HepG2 (cell line): Measurements from ENCODE around the gene DNAJC5. TPM values are rescaled to one million over a fixed set of nuclear protein-coding genes. Genes with fewer than 3 reads are reported as not detected.
A peak's percentile ranks its signal among the peaks of the same experiment; 100 is the strongest.

ENCODE experiments used
- ATAC-seq: fragments of 200-7000 bp; cut with Tn5 transposase; 3 replicates; pipeline ENCODE4 v1.9.1; 2020; ENCODE audit warnings: mild to moderate bottlenecking, moderate library complexity
- BruUV-seq: library from RNA; stranded (reverse); fragments of 400-500 nt; replicated peaks from 2 replicates; lab custom pipeline; 2021; lab: Mats Ljungman, UMichigan
- CTCF ChIA-PET: fragments of 300-600 bp; formaldehyde crosslinking; extraction: SDS; loops from one replicate; lab custom pipeline; 2021; ENCODE audit warnings: low total read pairs, inconsistent platforms, low intra/inter-chr PET ratio; lab: Yijun Ruan, JAX
- POLR2A ChIA-PET: fragments of 350-600 bp; sonication (Branson Sonifier 250); formaldehyde crosslinking; loops from one replicate; lab custom pipeline; 2020; ENCODE audit warnings: antibody characterized with exemption, inconsistent platforms; lab: Yijun Ruan, JAX
- DNase-seq: peaks from one replicate; pipeline ENCODE4 v3.0.0-alpha.2; 2015; ENCODE audit warnings: low spot score
- FAIRE-seq: peaks from 3 replicates; lab custom pipeline; 2011; peaks lifted over from hg19 to GRCh38; lab: Jason Lieb, UNC
- H2AFZ ChIP-seq: one replicate; pipeline ENCODE4 v1.6.1; 2011; ENCODE audit warnings: low read length, inconsistent platforms
- H3K27ac ChIP-seq: fragments of 300-600 bp; 3 replicates; pipeline ENCODE4 v1.8.0; 2011; ENCODE audit warnings: mixed run types, mild to moderate bottlenecking, mixed read lengths, low read length, inconsistent platforms; ENCODE audit not compliant: insufficient read depth; ENCODE audit errors: extremely low read length
- H3K27me3 ChIP-seq, 2 experiments: fragments of 200-600 bp in 1 of 2; 2 replicates in 1 of 2; 3 replicates in 1 of 2; pipeline versions ENCODE4 v1.6.0 to v1.8.0; 2011; ENCODE audit warnings: low read length in 2 of 2, mild to moderate bottlenecking in 2 of 2, moderate library complexity in 2 of 2, inconsistent platforms in 1 of 2; ENCODE audit not compliant: insufficient read depth in 2 of 2, control insufficient read depth in 1 of 2
- H3K36me3 ChIP-seq, 2 experiments: fragments of 200-600 bp in 1 of 2; replicated peaks in 1 of 2; 2 replicates in 1 of 2; 3 replicates in 1 of 2; pipeline versions ENCODE4 v1.5.1 to v1.8.0; 2011; ENCODE audit warnings: low read length in 2 of 2, inconsistent platforms in 1 of 2; ENCODE audit not compliant: insufficient read depth in 2 of 2, control insufficient read depth in 1 of 2
- H3K4me1 ChIP-seq: 2 replicates; pipeline ENCODE4 v1.5.1; 2012; ENCODE audit warnings: low read length, inconsistent platforms; ENCODE audit not compliant: insufficient read depth
- H3K4me2 ChIP-seq: 2 replicates; pipeline ENCODE4 v1.6.0; 2011; ENCODE audit warnings: low read depth, low read length, inconsistent platforms
- H3K4me3 ChIP-seq, 3 experiments: fragments of 200-600 bp in 1 of 3; sonication (generic), shearing (Covaris generic) in 1 of 3; replicated peaks in 1 of 3; 2 replicates each; pipeline ENCODE4 v1.5.1; 2011 to 2016; ENCODE audit warnings: low read length in 3 of 3, inconsistent platforms in 2 of 3, low read depth in 2 of 3, mild to moderate bottlenecking in 2 of 3, control low read depth in 1 of 3, mixed read lengths in 1 of 3; ENCODE audit not compliant: insufficient read depth in 1 of 3
- H3K79me2 ChIP-seq: one replicate; pipeline ENCODE4 v1.6.1; 2011; ENCODE audit warnings: low read length, inconsistent platforms; ENCODE audit not compliant: insufficient read depth
- H3K9ac ChIP-seq: 2 replicates; pipeline ENCODE4 v1.6.0; 2011; ENCODE audit warnings: mild to moderate bottlenecking, low read depth, low read length, inconsistent platforms; ENCODE audit not compliant: insufficient read depth
- H3K9me3 ChIP-seq: 2 replicates; pipeline ENCODE4 v1.5.1; 2012; ENCODE audit warnings: mild to moderate bottlenecking, low read length
- H4K20me1 ChIP-seq: 2 replicates; pipeline ENCODE4 v1.6.0; 2011; ENCODE audit warnings: inconsistent platforms, mild to moderate bottlenecking, low read length, moderate library complexity; ENCODE audit not compliant: insufficient read depth
- IKZF1 ChIP-seq: fragments of 450-650 bp; IDR thresholded peaks from 2 replicates; pipeline ENCODE4 v1.7.1; 2016
- MBNL3 ChIP-seq: fragments of 250-450 bp; sonication (Bioruptor Pico); conservative IDR thresholded peaks from 2 replicates; pipeline ENCODE4 v1.8.0; 2022; ENCODE audit warnings: mild to moderate bottlenecking, inconsistent platforms
- ZNF720 ChIP-seq: sonication (generic); formaldehyde crosslinking; IDR thresholded peaks from 2 replicates; pipeline ENCODE4 v1.4.0; 2020; ENCODE audit warnings: missing genetic modification reagents
- ZNF768 ChIP-seq: sonication (generic); formaldehyde crosslinking; IDR thresholded peaks from 2 replicates; pipeline ENCODE4 v1.4.0; 2020; ENCODE audit warnings: missing genetic modification reagents
- WGBS: methylation state at CpG from one replicate; pipeline ENCODE4 v1.1.6; 2017; ENCODE audit warnings: low lambda C conversion rate; 5-methylcytosine and 5-hydroxymethylcytosine counted together
- in situ Hi-C: cut with HindIII; loops from 2 replicates; pipeline ENCODE4 v1.10.0; 2017; ENCODE audit warnings: low pct_unique_long_range_greater_than_20kb; ENCODE audit not compliant: extremely low pct_ligation_motif_present
- intact Hi-C: fragments of 100-400 bp; cut with micrococcal nuclease; formaldehyde crosslinking; loops from one replicate; pipeline ENCODE4 v1.10.0; 2022; ENCODE audit not compliant: unreplicated experiment
- polyA plus RNA-seq, 8 experiments: library from polyadenylated mRNA; depleted of rRNA in 3 of 8; stranded (reverse) in 7 of 8; unstranded in 1 of 8; fragments of >200 nt; fragmentation: Illumina TruSeq in 4 of 8; extraction: Trizol in 4 of 8; gene quantifications; 2 replicates each; pipeline versions ENCODE4 v1.2.1 to v1.2.3, GENCODE V29; 2011 to 2016; ENCODE audit warnings: low read depth in 4 of 8, missing spikeins in 1 of 8, mixed read lengths in 1 of 8; ENCODE audit not compliant: insufficient read depth in 1 of 8
- total RNA-seq, 5 experiments: library from RNA; depleted of rRNA; stranded (reverse); fragments of >200 nt; fragmentation: Illumina TruSeq; extraction: Trizol; gene quantifications; 2 replicates each; pipeline ENCODE4 v1.2.3, GENCODE V29; 2016; ENCODE audit warnings: low read depth in 1 of 5
- TF ChIP-seq, protein P1 (sequence below): sonication (generic); formaldehyde crosslinking; IDR thresholded peaks from 2 replicates; pipeline ENCODE4 v1.5.1; 2020; ENCODE audit warnings: missing genetic modification reagents, mild to moderate bottlenecking, borderline replicate concordance
- TF ChIP-seq, protein P2 (sequence below): sonication (generic); formaldehyde crosslinking; IDR thresholded peaks from 2 replicates; pipeline ENCODE4 v1.5.0; 2020; ENCODE audit warnings: mild to moderate bottlenecking, low read depth, missing genetic modification reagents, borderline replicate concordance

The DNAJC5 gene
- total and polyA plus RNA-seq, 2 of the 13 experiments (the other 11 are each of a cell fraction or from before 2014, with no cell fraction given) = 42.8 to 64.5 TPM

DNA sequence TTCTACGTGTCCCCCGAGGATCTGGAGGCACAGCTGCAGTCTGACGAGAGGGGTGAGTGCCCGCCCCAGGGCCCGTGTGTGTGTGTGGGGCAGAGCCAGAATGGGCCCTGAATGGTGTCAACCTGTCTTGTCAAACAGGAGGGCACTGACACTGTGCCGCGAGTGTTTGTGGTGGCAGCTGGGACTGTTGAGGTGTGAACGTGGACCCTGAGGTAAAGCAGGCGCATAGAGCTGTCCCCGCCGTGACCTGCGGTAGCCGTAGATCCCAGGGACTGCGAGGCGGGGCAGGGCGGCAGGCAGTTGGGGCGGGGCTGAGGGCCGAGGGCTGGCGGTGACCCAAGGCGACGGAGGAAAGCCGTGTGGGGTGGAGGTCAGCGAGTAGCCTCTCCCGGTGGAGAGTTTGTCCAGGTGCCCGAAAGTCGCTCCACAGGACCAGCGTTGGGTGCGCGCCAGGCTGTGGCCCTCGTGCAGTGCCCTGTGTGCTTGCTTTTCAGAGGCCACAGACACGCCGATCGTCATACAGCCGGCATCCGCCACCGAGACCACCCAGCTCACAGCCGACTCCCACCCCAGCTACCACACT, 36.1 kb downstream of the DNAJC5 start (continued):
- TF ChIP-seq, protein P1, sequence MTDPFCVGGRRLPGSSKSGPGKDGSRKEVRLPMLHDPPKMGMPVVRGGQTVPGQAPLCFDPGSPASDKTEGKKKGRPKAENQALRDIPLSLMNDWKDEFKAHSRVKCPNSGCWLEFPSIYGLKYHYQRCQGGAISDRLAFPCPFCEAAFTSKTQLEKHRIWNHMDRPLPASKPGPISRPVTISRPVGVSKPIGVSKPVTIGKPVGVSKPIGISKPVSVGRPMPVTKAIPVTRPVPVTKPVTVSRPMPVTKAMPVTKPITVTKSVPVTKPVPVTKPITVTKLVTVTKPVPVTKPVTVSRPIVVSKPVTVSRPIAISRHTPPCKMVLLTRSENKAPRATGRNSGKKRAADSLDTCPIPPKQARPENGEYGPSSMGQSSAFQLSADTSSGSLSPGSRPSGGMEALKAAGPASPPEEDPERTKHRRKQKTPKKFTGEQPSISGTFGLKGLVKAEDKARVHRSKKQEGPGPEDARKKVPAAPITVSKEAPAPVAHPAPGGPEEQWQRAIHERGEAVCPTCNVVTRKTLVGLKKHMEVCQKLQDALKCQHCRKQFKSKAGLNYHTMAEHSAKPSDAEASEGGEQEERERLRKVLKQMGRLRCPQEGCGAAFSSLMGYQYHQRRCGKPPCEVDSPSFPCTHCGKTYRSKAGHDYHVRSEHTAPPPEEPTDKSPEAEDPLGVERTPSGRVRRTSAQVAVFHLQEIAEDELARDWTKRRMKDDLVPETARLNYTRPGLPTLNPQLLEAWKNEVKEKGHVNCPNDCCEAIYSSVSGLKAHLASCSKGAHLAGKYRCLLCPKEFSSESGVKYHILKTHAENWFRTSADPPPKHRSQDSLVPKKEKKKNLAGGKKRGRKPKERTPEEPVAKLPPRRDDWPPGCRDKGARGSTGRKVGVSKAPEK (CRISPR knock-in tag) = no peak

DNA sequence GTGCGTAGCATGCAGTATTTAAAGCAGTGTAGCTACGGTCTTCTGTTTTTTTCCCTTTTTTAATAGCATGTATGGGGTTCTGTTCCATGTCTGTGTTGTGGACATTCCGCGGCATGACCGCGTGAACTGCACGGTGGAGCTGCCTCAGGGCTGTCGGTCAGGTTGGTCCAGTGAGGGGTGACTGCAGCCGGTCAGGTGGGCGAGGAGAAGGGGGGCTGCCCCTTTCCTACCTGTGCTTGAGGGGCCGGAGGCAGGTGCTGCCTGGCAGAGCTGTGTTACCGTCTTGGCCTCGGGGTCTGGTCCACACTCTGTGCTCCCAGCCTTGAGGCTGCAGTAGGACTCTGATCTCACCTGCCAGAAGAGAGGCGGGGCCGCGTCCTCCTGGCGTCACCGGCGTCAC, 36.8 kb downstream of the DNAJC5 start:
- CTCF ChIA-PET = no interaction called here
- TF ChIP-seq IKZF1 = no peak
- TF ChIP-seq ZNF768 (CRISPR knock-in tag) = peak; percentile 6; the same call in 1 of the 2 replicates
- TF ChIP-seq ZNF720 (CRISPR knock-in tag) = no peak
- TF ChIP-seq, protein P2, sequence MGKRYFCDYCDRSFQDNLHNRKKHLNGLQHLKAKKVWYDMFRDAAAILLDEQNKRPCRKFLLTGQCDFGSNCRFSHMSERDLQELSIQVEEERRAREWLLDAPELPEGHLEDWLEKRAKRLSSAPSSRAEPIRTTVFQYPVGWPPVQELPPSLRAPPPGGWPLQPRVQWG (CRISPR knock-in tag) = no peak
- TF ChIP-seq MBNL3 (CRISPR knock-in tag) = no peak
- Histone ChIP-seq H4K20me1 (peaks cover 4% of the 10 kb centered on the region; the same call in 1 of the 2 replicates), H3K4me3 (no peak overlapping the region), H3K36me3 (peaks cover 61 to 85% of the 10 kb centered on the region in 2 experiments), H3K4me1 (no peaks in the 10 kb centered on the region), H3K4me2 (no peak overlapping the region), H3K79me2 (peaks cover 3% of the 10 kb centered on the region), H2AFZ (no peak overlapping the region), H3K9ac (no peak overlapping the region), H3K9me3 (no peaks in the 10 kb centered on the region), H3K27me3 (no peaks in the 10 kb centered on the region), H3K27ac (no peak overlapping the region)
- intact Hi-C loops (no loop called here), in situ Hi-C loops (no loop called here)
- POLR2A ChIA-PET = no interaction called here
- no peak for FAIRE-seq
- no peak for ATAC-seq
- DNase-seq = no peak
- WGBS = 94% methylated on average over 14 of the region's 19 CpGs
- no TSS peak for BruUV-seq
